GM21515 (cell line): Measurements from ENCODE around the gene SMPD3.

Experiments used
- ATAC-seq: cut with Tn5 transposase; IDR thresholded peaks from one replicate; pipeline ENCODE4 v1.9.1; 2021; ENCODE audit not compliant: unreplicated experiment

The SMPD3 gene

DNA sequence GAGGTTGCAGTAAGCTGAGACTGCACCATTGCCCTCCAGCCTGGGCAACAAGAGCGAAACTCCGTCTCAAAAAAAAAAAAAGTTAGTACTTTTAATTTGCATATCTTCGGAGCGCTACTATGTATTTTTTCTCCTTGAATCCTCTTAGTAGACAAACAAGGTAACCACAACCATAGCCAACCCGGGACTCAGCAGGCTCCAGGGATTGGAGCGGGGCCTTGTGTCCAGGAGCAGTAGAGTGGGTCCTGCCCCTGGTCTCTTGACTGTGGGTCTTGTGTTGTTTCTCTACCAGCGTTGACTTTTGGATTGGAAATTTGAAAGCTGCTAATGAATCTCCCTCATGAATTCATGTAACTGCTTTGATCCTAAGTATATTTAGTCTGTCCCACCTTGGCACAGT is 105.2 kb downstream of the SMPD3 start:
- ATAC-seq = no peak

DNA sequence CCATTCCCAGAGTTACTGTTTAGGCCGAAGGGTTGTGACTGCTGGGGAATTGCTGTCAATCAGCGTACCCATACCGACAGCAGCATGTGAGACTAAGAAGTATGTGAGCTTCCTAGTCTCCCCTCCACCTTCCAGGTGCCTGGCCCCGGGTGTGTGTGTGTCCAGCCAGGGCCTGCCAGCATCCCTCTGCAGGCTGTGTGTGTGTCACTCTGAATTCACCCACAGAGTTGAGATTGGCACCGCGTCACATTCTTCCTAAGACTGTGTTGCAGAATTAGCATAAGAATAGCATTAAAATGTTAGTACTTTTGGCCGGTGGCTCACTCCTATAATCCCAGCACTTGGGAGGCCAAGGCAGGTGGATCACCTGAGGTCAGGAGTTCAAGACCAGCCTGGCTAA is 105.7 kb downstream of the SMPD3 start:
- ATAC-seq = no peak

DNA sequence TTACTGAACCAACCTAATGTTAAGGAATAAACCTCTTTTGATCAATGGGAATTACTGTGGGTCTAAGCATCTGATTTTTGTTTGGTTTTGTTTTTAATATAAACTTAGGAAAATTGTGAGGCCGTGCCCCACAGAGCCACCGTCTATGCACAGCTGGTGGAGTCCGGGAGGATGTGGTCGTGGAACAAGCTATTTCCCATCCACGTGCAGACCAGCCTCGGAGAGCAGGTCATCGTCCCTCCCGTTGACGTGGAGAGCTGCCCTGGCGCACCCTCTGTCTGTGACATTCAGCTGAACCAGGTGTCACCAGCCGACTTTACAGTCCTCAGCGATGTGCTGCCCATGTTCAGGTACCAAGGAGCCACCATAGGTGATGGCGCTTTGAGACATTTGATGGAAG is 109.1 kb downstream of the SMPD3 start:
- ATAC-seq = no peak

DNA sequence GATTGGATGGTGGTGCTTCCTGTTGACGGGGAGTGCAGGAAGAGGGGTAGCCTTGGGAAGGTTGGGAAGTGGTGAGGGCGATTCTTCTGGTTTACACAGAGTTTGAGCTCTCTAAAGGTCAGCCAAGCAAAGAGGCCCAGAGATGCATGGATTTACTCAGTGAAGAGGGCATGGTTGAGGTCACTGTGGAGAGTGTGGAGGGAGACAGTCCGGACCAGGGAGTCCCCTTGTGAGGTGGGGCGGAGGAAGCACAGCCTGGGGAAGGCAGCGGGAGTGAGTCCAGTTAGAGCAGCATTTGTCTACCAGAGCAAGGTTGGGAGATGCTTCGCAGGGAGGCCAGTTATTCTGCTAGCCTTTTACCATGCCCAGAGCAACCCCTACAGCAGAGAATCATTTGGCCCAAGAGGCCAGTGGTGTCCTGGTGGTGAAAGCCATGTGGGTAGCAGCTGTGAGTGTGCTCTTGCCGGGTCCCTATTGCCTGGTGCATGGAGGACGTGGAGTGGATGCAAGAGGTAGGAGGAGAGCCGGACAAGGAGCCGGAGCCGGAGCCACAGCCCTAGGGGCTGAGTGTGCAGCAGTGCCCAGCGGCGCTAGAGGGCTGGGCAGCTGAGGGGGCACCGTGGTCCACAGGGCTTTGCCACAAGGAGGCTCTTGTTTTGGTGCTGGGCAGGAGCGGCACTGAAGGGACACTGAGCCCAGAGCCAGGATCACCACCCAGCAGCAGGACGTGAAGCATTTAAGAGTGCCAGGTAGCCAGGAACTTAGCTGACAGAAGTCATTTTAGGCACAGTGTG is 109.8 kb downstream of the SMPD3 start:
- ATAC-seq = no peak

DNA sequence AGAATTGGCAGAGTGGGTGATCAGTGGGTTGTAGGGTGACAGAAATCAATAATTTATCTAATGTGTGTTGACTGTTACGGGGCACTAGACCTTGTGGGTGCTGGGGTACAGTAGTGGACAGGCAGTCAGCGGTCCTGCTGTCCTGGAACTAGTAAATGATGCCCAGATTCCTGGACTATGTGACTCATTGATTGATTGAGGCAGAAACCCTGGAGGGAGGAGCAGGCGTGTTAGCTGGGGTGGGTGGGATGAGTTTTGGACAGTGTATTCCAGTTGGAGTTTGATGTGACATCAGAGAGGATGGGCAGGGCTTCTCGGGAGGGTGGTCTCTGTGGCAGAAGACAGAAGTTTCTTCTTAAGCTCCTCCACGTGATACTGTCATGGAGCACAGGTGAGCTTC is 113.1 kb downstream of the SMPD3 start:
- no peak for ATAC-seq

DNA sequence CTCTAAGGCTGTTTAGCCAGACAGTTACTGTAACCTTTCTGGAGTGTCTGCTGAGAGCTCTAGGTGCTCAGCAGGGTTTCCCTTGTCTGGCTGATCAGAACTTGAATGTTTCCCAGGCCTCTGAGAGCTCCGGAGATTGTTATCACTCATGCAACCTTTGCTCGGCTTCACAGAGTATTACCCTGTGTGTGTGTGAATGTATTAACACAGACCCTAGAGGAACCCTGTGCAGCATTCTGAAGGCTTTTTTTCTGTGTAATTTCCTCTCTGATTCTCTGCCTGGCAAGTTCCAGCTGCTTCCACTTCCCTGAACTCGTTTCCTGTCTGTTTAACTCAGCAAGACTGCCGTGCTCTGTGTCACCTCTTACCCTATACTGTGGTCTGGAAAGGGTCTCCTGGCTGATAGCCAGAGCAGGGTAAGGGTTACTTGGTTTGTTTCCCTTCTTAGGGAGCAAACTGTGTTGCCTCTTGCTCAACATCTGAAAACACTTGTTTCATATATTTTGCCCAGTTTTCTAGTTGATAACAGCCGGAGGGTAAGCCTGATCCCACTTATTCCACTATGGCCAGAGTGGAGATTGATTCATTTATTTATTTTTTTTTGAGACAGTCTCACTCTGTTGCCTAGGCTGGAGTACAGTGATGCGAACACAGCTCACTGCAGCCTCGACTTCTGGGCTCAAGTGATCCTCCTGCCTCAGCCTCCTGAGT is 115.7 kb downstream of the SMPD3 start:
- no peak for ATAC-seq

DNA sequence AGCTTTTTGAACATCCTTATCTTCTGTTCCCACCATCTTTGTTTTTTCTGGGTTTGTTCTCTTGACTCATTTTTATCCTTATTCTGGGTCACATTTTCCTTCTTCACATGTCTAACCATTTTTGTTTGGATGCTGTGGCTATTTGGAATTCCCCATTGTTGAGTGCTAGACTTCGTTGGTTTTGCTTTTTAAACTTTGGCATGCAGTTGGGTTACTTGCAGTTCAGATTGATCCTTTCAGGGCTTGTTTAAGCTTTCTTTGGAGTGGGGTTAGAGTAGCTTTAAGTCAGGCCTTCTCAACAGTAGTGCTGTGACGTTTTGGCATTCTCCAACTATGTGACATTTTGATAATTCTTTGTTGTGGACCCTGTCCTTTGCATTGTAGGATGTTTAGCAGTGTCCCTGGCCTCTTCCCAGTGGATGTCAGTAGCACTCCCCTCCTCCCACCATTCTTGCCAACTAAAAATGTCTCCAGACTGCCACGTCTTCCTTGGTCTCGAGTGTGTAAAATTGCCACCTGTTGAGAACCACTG is 116.4 kb downstream of the SMPD3 start:
- ATAC-seq = no peak

DNA sequence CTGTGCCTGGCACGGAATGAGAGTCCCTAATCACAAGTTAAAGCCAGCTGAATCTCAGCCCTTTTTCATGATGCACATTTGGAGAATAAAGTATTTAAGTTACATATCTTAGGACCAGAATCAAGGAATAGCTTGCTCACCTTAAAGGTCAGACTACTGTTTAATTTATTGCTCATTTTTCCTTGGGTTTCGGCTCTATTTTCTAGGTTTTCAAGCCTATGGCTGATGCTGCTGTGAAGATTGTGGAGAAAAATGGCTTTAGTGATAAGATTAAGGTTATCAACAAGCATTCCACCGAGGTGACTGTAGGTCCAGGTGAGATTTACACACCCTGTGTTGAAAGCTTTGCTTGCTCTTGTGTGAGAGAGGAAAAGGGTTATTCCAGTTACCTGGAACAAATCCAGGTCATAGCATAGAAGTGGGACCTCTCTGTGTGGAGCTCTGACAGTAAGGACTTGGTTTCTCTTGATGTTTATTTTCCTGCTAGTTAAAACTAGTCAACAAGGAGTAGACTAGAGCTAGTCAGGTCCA is 119.4 kb downstream of the SMPD3 start:
- no peak for ATAC-seq

DNA sequence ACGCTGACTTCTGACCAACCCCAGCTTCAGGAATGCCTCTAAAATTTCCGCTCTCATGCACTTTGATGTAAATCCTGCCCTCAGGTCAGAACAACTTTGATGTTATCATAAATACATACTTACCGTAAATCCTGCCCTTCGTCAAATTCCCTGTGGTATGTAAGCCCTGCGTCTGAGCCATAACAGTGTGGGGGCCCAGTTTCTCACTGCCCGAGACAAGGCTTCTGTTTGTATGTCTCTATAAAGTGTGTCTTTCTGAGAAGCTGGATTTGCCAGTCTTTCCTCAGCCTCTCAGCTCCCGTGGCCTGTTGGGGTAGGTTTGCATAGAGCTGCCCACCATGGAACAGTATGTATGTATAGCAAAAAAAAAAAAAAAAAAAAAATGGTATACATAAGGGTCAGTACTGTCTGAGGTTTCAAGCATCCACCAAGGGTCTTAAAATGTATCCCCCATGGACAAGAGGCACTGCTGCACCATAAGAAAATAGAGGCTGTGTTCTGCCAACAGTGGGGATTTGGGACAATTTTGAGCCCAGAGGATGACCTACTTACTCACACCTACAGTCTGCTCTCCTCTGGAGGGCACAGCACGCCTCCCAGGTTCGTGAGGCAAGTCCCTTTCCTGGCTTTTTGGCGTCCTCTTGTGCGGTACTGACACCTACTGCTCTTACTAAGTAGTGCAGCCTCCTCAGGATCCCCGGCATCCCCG is 120.0 kb downstream of the SMPD3 start:
- ATAC-seq = peak; percentile 76

DNA sequence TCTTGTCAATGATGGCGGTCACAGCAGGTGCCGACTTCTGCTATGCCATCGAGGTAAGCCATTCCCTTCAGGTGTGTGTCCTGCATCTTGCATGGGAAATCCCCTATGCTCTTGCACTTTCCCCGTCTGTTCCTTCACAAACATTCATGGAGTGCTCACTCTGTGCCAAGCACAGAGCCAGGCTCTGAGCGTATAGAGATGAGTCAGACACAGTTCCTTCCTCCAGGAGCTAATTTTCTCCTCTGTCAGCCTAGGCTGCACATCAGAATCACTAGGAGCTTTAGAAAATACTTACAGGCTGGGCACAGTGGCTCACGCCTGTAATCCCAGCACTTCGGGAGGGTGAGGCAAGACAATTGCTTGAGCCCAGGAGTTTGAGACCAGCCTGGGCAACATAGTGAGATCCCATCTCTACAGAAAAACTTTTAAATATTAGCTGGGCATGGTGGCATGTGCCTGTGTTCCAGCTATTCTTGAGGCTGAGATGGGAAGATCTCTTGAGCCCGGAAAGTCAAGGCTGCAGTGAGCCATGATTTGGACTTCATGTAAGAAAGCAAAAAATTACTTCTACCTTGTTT is 123.4 kb downstream of the SMPD3 start:
- no peak for ATAC-seq

DNA sequence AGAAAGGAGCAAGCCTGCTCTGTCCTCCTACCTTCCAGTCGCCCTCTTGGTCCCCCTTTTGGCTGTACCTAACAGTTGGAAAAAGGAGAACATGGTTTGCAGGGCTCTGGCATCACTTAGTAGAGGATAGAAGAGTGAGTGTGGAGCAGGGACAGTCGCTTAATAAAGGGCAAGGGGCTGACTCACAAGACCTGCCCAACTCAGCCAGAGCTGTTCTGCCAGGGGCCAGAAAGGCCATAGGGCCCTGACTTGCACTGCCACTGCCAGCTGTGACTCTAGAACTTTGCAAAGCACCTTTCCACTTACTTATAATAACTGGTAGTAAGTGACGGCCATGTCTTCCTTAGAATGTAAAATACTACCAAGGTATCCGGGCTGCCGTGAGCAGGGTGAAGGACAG is 124.0 kb downstream of the SMPD3 start:
- no peak for ATAC-seq

DNA sequence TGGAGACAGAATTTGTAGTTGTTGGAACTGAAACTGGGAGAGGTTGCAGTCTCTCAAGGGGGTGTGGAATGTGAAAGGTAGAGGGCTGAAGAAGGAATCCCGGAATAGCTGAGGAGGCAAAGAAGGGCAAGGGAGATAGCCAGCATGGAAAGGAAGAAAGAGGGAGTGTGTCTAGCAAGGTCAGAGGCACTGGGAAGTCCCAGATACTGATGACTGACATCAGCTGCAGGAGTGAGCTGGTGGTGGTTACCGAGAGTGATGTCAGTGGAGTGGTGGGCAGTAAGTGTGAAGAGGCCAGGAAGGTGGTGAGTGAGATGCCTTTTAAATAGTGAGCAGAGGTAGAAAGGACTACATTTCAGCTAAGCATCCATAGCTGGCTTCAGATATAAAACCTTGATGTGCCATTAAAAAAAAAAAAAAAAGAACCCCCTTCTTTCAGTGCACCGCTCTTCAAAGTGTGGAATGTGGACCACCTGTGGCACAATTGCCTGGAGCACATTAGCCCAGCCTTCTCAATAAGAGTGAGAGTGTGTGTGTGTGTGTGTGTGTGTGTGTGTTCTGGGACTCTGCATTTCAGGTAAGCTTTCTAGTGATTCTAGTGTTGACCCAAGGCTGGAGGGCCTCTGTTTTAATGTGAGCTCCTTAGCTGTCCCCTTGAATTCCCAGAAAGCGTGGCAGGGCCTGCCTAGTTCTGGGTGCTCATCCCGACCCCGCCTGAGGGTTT is 129.0 kb downstream of the SMPD3 start:
- ATAC-seq = no peak

DNA sequence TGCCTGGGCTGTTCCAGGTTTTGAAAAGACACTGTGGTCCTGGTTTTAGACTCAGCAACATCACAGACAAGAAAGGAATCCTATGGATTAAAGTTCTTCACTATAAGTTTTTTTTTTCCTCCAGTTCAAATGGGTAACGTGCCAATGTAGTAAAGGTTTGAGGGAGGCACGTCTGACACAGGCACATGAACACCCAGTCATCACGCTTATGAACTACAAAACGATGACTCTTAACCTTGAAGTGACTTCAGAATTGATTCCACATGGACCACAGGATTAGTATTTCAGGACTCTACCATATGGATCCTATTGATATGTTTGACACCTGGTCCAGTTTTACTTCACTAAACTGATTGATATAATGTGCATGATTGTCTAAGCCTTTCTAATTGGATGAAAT is 135.2 kb downstream of the SMPD3 start:
- no peak for ATAC-seq

DNA sequence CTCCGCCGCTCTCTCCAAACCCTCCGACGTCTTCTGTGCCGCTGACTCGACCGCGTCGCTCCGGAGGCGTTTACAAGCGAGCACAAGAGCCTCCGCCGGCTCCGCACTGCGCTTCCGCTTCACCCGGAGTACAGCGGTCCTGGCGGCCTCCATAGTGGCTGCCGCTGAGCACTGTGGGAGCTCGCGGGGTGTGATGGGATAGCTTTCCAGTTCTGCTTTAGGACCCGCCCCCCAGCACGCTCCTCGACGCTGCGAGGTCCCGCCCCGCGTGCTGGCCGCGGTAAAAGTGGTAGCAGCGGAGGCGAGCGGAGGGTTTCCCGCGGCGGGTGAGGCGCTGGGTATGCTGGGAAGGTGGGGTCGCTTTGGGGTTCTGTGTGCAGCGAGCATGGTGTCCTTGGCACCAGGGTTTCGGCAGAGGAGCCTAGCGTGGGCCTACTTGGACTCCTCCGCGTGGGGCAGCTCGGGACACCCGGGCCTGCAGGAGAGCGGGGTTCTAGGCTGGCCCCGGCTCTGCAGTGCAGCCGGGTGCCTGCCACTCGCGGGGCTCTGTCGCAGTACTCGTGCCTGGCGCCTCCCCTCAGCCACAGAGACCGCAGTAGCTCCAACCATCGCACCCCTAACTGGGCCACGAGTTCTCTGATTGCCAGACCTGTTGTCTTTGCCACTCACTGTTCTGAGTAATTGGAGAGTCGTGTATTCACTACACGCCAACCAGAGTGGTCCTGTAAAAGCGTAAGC is 137.4 kb downstream of the SMPD3 start, which contains the start of the genes PRMT7 and SLC7A6OS:
Gene PRMT7, plus strand, starts transcription at position 246 of the 738 bp plus-strand sequence. CDS start 4,961 bp downstream, outside the sequence.
Gene SLC7A6OS, minus strand, starts transcription at position 173 of the 738 bp plus-strand sequence. Its CDS starts 20 bp downstream, at position 153.
- peak; percentile 95 for ATAC-seq

DNA sequence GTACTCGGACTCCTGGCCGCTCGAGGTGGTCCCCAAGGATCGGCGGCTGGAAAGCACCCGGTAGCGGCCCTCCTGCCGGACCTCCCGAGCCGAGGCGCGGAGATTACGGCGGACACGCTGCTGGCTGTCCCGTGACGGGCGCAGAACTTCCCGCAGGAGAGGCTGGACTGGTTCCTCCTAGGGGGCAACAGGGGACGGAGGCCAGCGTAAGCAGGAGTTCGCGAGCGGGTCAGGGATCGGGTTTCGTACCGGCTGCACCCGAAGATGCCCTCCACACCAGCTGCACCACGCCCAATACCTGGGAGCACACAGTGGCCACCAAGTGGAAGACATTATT is 137.9 kb downstream of the SMPD3 start:
- ATAC-seq = peak; percentile 23

DNA sequence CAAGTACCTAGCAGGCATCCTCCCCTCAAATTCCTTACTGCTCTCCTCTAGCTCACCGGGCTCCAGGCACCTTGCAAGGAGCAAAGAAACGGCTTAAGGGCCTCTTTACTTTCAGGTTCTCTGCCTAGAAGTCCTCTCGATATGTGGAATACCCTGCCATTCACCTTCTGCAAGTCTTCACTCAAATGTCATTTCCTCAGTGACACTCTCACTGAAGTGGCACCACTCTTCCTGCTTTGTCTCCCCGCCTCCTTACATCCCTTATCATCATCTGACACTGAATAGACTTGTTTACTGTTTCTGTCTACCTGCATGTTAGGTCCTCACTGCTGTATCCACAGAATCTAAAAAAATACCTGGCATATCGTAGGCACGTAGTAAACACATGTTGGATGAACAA is 138.5 kb downstream of the SMPD3 start:
- ATAC-seq = no peak
